ENCODE results near the gene RALGDS. TPM values are rescaled to one million over a fixed set of nuclear protein-coding genes. Genes with fewer than 3 reads are reported as not detected.

RALGDS gene
- total RNA-seq, 2 experiments from 2014 or later = 23.8 to 28.2 TPM

- no peaks in the 10 kb centered on the region for H3K36me3 ChIP-seq (ENCODE audit: insufficient read depth, low read length)
- BruUV-seq (replicated peaks) = no TSS peak
- ChIA-PET POLR2A (no interaction called here), CTCF (ENCODE audit: unreplicated experiment) (no interaction called here)
- no peak overlapping the region for H2AFZ ChIP-seq (ENCODE audit: low read length)
- DNase-seq (ENCODE audit: low spot score) = no peak
- H3K79me2 ChIP-seq (ENCODE audit: insufficient read depth, low read depth, low read length) = no peaks in the 10 kb centered on the region
- H4K20me1 ChIP-seq (ENCODE audit: insufficient read depth, low read length) = peaks cover 6% of the 10 kb centered on the region; the same call in 1 of the 2 replicates
- no peak for TF ChIP-seq CTCF (conservative IDR thresholded peaks at IDR 0.05; ENCODE audit: low read length)
- no peak for TF ChIP-seq EZH2phosphoT487 (IDR thresholded peaks at IDR 0.05; ENCODE audit: borderline replicate concordance, low read depth, low read length)
- H3K9me2 ChIP-seq (ENCODE audit: insufficient read depth, low read length) = no peaks in the 10 kb centered on the region
- H3K4me2 ChIP-seq (ENCODE audit: low read length) = 0 out of 2 replicates have a peak overlapping the region, but pooled peaks have one; percentile 65
- no peak overlapping the region for H3K4me3 ChIP-seq (ENCODE audit: low read depth, low read length, poor library complexity, severe bottlenecking)
- no peaks in the 10 kb centered on the region for H3K9me3 ChIP-seq (ENCODE audit: low read length)
- peaks cover 13% of the 10 kb centered on the region for H3K4me1 ChIP-seq (ENCODE audit: insufficient read depth, low read length, poor library complexity, severe bottlenecking)
- H3K27ac ChIP-seq (ENCODE audit: low read depth, low read length, poor library complexity, severe bottlenecking) = no peak overlapping the region
- intact Hi-C loops (cut with micrococcal nuclease; ENCODE audit: unreplicated experiment) = no loop called here
Measured at GRCh38 chr9:133119846-133120500, 1.1 kb downstream of the RALGDS start.

GRCh38 chr9:133119103-133119845, 1.8 kb downstream of the RALGDS start:
- Histone ChIP-seq H3K9me2 (ENCODE audit: insufficient read depth, low read length) (no peaks in the 10 kb centered on the region), H3K27ac (ENCODE audit: low read depth, low read length, poor library complexity, severe bottlenecking) (no peak overlapping the region), H3K36me3 (ENCODE audit: insufficient read depth, low read length) (no peaks in the 10 kb centered on the region), H3K4me2 (ENCODE audit: low read length) (no peak overlapping the region), H3K4me1 (ENCODE audit: insufficient read depth, low read length, poor library complexity, severe bottlenecking) (peaks cover 19% of the 10 kb centered on the region), H4K20me1 (ENCODE audit: insufficient read depth, low read length) (peaks cover 6% of the 10 kb centered on the region; the same call in 1 of the 2 replicates), H3K9me3 (ENCODE audit: low read length) (no peaks in the 10 kb centered on the region), H2AFZ (ENCODE audit: low read length) (no peak overlapping the region), H3K79me2 (ENCODE audit: insufficient read depth, low read depth, low read length) (no peaks in the 10 kb centered on the region), H3K4me3 (ENCODE audit: low read depth, low read length, poor library complexity, severe bottlenecking) (no peak overlapping the region)
- POLR2A ChIA-PET = no interaction called here
- BruUV-seq (replicated peaks) = no TSS peak
- CTCF ChIA-PET (ENCODE audit: unreplicated experiment) = no interaction called here
- intact Hi-C loops (cut with micrococcal nuclease; ENCODE audit: unreplicated experiment) = no loop called here
- TF ChIP-seq CTCF (conservative IDR thresholded peaks at IDR 0.05; ENCODE audit: low read length) (no peak), EZH2phosphoT487 (IDR thresholded peaks at IDR 0.05; ENCODE audit: borderline replicate concordance, low read depth, low read length) (no peak)
- DNase-seq (ENCODE audit: low spot score) = no peak

GRCh38 chr9:133118568-133118967, 2.5 kb downstream of the RALGDS start:
- peaks cover 6% of the 10 kb centered on the region; the same call in 1 of the 2 replicates for H4K20me1 ChIP-seq (ENCODE audit: insufficient read depth, low read length)
- no peak overlapping the region for H3K27ac ChIP-seq (ENCODE audit: low read depth, low read length, poor library complexity, severe bottlenecking)
- H2AFZ ChIP-seq (ENCODE audit: low read length) = no peak overlapping the region
- H3K4me2 ChIP-seq (ENCODE audit: low read length) = no peak overlapping the region
- H3K4me1 ChIP-seq (ENCODE audit: insufficient read depth, low read length, poor library complexity, severe bottlenecking) = peaks cover 21% of the 10 kb centered on the region
- no peaks in the 10 kb centered on the region for H3K9me2 ChIP-seq (ENCODE audit: insufficient read depth, low read length)
- no peak for DNase-seq (ENCODE audit: low spot score)
- H3K4me3 ChIP-seq (ENCODE audit: low read depth, low read length, poor library complexity, severe bottlenecking) = no peak overlapping the region
- intact Hi-C loops (cut with micrococcal nuclease; ENCODE audit: unreplicated experiment) = no loop called here
- no peaks in the 10 kb centered on the region for H3K9me3 ChIP-seq (ENCODE audit: low read length)
- H3K36me3 ChIP-seq (ENCODE audit: insufficient read depth, low read length) = no peaks in the 10 kb centered on the region
- H3K79me2 ChIP-seq (ENCODE audit: insufficient read depth, low read depth, low read length) = no peaks in the 10 kb centered on the region
- no TSS peak for BruUV-seq (replicated peaks)
- no peak for TF ChIP-seq EZH2phosphoT487 (IDR thresholded peaks at IDR 0.05; ENCODE audit: borderline replicate concordance, low read depth, low read length)
- TF ChIP-seq CTCF (conservative IDR thresholded peaks at IDR 0.05; ENCODE audit: low read length) = no peak
- CTCF ChIA-PET (ENCODE audit: unreplicated experiment) = no interaction called here
- POLR2A ChIA-PET = no interaction called here

All from OCI-LY7 (cell line).